HFF-Myc (cell line): ENCODE measurements around the gene ADAP1.

Experiments
- DNase-seq: peaks from one replicate; pipeline ENCODE4 v3.0.0-alpha.2; 2011; ENCODE audit warnings: low read depth; ENCODE audit errors: extremely low read depth
- H3K4me3 ChIP-seq: replicated peaks from 2 replicates; pipeline ENCODE4 v1.5.1; 2011; ENCODE audit warnings: low read depth, mild to moderate bottlenecking, control low read depth, low read length
- CTCF ChIP-seq: IDR thresholded peaks from 2 replicates; pipeline ENCODE4 v1.5.1; 2012; ENCODE audit warnings: mild to moderate bottlenecking, low read depth, low read length, control low read depth; ENCODE audit errors: missing control alignments

ADAP1 gene

GRCh38 chr7:976901-977325 is 22.4 kb upstream of the ADAP1 start:
- DNase-seq: no peak
- no peak overlapping the region for H3K4me3 ChIP-seq
- no peak for TF ChIP-seq CTCF

GRCh38 chr7:975702-976473 is 21.4 kb upstream of the ADAP1 start:
- peak overlapping the region; percentile 94 for H3K4me3 ChIP-seq
- no peak for DNase-seq

GRCh38 chr7:974820-975681 is 20.6 kb upstream of the ADAP1 start, which contains the start of gene COX19:
COX19 (minus strand) TSS chr7:975549; CDS start chr7:975509, 40 bp downstream.
- no peak for TF ChIP-seq CTCF
- H3K4me3 ChIP-seq: peak within 1 kb of the TSS; percentile 94
- DNase-seq: peak; percentile 33

More at GRCh38 chr7:975702-976473, 21.4 kb upstream of the ADAP1 start:
- TF ChIP-seq CTCF: no peak

GRCh38 chr7:974172-974571 is 19.7 kb upstream of the ADAP1 start:
- peak overlapping the region; percentile 94 for H3K4me3 ChIP-seq
- DNase-seq: no peak

GRCh38 chr7:973312-973711 is 18.8 kb upstream of the ADAP1 start:
- H3K4me3 ChIP-seq: no peak overlapping the region
- no peak for DNase-seq
- no peak for TF ChIP-seq CTCF

More at GRCh38 chr7:974172-974571, 19.7 kb upstream of the ADAP1 start:
- TF ChIP-seq CTCF: no peak

GRCh38 chr7:972676-973309 is 18.3 kb upstream of the ADAP1 start:
- no peak overlapping the region for H3K4me3 ChIP-seq
- TF ChIP-seq CTCF: no peak
- DNase-seq: no peak
